ENCODE measurements around the gene GARIN5A.
"Not testable (repeated sequence)": the region's sequence is repeated elsewhere in the genome, so short reads cannot be mapped to it uniquely, and the experiment has no call there.

Gene GARIN5A

DNA sequence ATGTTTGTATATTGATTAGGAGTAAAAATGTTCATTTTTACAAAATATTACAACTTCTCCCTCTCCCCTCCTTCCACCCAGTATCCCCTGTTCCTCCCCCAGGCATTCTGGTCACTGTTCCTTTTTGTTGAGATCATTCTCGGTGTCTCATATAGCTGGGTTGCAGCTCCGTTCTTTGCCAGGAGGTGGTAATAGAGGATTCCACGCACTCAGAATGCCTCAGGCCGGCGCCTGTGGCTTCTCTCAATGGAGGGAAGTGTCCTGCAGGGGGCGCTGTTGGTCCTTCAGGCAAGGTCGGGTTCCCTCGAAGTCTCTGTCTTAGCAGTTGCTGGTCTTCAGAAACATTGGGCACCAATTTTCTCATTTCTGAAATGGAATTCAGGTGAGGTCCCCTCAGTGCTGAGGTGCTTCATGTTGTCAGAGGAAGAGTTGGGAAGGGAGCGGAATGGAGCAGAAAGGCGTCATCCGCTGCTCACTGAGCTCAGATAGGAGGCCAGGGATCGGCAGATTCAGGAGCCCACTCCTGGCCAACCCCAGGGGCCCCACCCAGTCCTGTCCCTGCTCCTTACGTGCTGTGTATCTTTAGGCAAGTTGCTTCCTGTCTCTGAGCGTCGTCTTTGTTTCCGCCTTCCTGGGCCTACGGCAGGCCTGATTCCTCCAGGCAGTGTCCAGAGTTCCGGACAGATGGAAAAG is 10.3 kb upstream of the GARIN5A start:
- peak; percentile 40 for DNase-seq

DNA sequence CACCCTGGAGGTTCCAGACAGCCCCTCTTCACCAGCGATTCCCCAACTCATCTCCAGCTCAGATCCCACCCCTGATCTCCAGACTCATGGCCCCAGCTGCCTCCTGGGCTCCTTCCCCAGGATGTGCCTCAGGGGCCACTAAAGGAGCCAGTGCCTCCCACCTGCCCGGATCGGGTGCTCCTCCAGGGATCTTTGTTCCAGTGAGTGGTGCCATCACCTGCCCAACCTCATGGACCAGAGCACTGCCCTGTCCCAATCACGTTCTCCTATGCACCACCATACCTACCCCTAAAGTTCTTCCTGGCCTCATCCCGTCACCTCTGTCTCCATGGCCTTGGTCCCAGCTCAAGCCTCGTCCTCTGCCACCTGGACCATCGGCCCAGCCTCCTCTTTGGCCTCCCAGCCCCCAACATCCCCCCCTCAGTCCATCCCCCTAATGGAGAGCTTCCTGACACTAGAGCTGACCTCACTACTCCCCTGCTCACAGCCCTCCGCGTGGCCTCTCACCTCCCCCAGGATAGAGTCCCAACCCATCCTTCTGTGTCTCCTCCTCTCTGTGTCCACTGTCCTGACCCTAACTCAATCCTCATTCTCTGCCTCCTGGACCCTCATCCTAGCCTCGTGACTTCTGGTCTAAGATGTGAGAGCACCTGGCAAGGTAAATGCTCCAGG is 8.8 kb upstream of the GARIN5A start:
- no peak for DNase-seq

DNA sequence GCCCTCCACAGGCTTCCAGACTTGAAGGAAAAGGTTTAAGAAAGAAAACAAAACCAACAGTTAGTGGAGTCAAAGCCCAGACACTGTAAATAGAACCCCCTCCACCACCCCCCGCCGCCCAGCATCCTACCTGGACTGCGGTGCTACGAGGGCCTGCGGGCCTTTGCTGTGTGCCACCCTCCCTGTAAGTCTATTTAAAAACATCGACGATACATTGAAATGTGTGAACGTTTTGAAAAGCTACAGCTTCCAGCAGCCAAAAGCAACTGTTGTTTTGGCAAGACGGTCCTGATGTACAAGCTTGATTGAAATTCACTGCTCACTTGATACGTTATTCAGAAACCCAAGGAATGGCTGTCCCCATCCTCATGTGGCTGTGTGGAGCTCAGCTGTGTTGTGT is 6.3 kb upstream of the GARIN5A start:
- no peak for DNase-seq

DNA sequence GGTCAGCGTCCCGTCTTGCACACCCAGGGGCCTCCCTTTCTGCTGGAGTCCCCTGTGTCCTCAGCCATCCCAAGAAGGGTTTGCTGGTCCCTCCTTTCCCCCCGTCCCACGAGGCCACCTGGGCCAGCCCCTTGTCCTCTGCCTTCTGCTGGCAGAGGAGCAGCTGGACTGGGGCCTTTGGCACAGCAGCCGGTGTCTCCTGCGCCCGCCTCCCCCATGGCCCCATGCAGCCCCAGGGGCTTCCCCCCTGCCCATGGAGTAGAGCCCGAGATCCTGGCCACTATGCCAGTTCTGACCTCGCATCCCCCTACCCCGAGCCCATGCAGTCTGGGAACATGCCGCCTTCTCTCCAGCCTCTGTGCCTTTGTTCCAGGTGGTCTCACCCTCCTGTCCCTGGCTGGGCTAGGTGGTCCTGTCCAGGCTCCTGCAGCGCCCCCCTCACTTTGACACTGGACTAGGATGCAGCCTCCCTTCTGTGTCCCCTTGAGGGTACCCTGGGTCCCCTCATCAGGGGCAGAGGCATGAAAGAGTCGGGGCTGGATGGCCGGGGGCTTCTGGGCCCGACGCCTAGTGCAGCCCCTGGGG is 5.7 kb upstream of the GARIN5A start:
- DNase-seq, result no peak

GRCh38 chr19:50481351-50482149 is 4.9 kb upstream of the GARIN5A start:
- no peak for DNase-seq

DNA sequence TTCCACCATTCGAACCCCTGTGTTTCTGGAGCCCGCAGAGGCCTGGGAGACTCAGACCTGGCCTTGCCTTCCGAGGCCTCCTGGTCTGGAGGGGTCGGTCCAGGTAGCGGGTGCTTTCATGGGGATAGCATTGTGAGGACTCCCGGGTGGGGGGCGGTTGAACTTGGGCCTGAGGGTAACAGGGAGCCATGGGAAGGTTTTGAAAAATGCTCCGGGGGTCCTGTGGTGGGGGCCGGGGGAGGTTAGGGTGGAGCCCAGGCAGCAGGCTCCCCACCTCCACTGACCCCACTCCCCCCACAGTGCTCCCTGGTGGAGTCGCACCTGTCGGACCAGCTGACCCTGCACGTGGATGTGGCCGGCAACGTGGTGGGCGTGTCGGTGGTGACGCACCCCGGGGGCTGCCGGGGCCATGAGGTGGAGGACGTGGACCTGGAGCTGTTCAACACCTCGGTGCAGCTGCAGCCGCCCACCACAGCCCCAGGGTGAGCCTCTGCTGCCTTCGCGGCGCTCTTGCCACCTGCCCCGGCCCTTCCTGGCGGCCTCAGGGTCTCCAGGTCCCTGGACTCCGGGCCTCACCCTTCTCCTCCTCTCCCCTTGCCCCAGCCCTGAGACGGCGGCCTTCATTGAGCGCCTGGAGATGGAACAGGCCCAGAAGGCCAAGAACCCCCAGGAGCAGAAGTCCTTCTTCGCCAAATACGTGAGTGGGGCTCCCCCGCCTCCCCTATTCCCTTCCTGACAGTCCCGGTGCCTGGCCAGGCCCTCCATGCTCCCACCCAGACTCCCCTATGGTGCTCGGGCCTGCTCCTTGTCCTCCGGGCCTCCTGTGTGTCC is 3.8 kb upstream of the GARIN5A start:
- no peak for DNase-seq

DNA sequence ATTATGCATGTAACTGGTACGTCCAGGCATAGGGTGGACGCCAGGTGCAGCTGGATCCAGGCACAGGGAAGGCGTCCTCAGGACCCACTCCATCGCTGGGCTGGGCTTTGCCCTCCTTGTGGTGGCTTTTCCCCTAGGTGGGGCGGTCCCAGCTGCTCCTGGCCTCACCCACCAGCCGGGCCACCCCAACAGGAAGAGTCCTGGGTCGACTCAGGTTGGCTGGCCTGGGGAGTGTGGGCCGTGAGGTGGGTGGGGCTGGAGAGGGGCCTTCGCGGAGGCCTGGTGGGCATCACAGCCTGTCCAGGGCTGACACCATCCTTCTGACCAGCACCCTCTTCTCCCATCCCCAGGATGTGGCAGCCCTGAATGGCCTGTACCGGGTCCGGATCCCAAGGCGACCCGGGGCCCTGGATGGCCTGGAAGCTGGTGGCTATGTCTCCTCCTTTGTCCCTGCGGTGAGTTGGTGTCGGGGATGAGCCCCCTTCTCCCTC is 3.2 kb upstream of the GARIN5A start:
- DNase-seq, result no peak

DNA sequence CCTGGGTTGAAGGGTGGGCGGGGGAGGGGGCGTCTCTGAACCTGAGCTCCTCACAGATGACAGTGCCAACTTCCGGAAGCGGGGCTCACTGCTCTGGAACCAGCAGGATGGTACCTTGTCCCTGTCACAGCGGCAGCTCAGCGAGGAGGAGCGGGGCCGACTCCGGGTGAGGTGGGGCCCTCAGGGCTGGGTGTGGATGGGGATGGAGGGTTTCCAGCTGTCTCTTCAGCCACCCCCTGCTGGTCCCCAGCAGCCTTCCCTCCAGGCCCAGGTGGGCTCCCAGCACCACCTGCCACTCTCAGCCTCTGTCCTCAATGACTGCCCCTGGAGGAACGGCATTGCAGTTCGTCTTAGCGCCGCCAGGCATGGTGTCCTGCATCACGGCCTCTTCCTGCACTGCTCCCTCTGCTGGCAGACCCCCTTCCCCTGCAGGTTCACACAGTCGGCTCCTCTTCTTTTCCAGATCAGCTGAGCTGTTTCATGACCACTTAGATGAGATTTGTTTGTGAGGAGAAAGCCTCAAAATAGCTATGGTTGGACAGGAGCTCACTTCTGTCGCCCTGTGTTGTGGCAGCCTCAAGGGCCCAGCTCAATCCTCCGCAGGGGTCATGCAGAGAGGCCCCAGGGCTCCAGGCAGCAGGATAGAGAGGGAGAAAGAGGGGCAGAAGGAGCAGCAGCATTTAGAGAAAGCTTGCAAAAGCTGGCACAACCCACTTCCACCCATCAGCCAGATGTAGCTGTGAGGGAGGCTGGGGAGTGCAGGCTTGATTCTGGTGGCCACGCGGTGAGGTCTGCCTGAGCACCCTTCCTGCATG is 2.5 kb upstream of the GARIN5A start:
- no peak for DNase-seq

DNA sequence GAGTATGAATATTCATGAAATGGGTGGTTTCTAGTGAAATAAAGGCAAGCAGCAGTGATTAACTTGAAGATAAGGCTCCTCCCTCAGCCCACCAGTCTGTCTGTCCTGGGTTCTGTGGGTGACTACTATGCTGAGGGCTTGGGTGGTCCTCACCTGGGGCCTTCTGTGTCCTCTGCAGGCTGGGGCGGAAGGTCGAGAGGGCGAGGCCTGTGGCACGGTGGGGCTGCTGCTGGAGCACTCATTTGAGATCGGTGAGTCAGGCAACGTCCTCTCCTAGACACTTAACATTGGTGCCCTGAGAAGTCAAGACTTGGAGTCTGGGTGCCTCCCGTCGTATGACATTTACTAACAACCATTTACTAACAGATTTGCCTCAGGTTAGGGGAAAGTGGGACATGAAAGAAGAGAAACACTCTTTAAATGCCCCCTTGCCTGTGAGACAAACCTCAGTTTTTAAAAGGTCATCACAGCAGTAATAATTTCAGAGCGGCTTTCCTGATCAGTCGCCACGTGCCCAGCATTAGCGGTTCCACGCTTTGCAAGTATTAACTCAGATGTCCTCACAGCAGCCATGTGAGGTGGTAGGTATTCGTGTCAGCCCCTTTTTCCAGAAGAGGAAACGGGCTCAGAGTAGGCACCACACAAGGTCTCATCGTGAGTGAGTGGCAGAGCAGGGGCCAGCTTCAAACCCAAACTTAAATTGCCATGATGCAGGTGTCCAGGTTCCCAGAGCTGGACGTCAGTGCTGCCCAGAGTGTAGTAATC is 1.3 kb upstream of the GARIN5A start:
- DNase-seq, result no peak

- DNase-seq, result no peak
Measured at GRCh38 chr19:50476907-50477238, 225 bp upstream of the GARIN5A start.

DNA sequence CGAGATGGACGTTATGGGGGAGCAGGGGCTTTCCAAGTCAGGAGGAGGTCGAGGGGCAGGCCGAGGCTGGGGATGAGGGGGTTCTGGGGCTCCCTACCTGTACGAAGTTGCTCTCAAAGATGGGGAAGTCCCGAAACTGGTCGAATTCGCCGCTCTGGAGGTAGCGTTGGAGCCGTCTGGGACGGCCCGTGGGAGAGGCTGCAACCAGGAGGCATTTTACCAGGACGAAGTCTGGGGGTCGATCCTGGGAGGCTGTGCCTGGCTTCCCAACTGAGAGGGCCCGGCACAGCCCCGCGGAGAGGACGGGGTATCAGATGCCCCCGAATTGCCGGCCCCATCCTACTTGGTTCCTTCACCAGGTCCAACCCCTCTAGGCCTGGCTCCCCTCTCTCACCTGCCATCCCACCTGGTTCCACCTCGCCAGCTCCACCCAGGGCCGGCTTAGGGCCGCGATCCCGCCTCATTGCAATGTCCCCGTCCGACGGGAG is 868 bp downstream of the GARIN5A start:
- no peak for DNase-seq

GRCh38 chr19:50475101-50475568 is 1.5 kb downstream of the GARIN5A start:
- DNase-seq, result no peak

DNA sequence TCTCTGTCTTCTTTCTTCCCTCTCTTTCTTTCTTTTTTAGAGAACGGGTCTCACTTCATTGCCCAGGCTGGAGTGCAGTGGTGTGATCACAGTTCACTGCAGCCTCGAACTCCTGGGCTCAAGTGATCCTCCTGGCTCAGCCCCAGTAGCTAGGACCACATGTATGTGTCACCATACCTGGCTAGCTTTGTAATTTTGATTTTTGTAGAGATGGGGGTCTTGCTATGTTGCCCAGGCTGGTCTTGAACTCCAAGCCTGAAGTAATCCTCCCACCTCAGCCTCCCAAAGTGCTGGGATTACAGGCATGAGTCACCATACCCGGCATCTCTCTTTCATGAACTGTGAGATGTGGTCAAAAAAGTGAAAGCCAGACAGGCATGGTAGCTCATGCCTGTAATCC is 3.3 kb downstream of the GARIN5A start:
- DNase-seq, result not testable (repeated sequence)

- DNase-seq, result no peak
Measured at GRCh38 chr19:50468818-50469217, 7.8 kb downstream of the GARIN5A start.

GRCh38 chr19:50467566-50467965 is 9.1 kb downstream of the GARIN5A start:
- DNase-seq, result no peak

- DNase-seq, result no peak
Measured at GRCh38 chr19:50466706-50467039, 10.0 kb downstream of the GARIN5A start.

- no peak for DNase-seq
Measured at GRCh38 chr19:50465986-50466705, 10.5 kb downstream of the GARIN5A start.

GRCh38 chr19:50465000-50465399 is 11.6 kb downstream of the GARIN5A start:
- no peak for DNase-seq

- DNase-seq, result no peak
Measured at GRCh38 chr19:50464348-50464747, 12.3 kb downstream of the GARIN5A start.

- DNase-seq, result no peak
Measured at GRCh38 chr19:50462970-50463369, 13.7 kb downstream of the GARIN5A start.

Measured in CD4-positive, alpha-beta T cell treated with Interleukin-17A for 4 hours (primary cell).